CD14-positive monocyte (primary cell): ENCODE results near the gene CSMD2. TPM values are rescaled to one million over a fixed set of nuclear protein-coding genes. Genes with fewer than 3 reads are reported as not detected.

Source experiments
- DNase-seq, 3 donors: peaks; one replicate each; pipeline ENCODE4 v3.0.0-alpha.2; 2011 to 2022
- H2AFZ ChIP-seq: 2 replicates; pipeline ENCODE4 v1.6.0; 2012; ENCODE audit warnings: mild to moderate bottlenecking, low read depth, low read length, inconsistent platforms; ENCODE audit not compliant: insufficient read depth, poor library complexity, severe bottlenecking
- H3K27ac ChIP-seq, 2 donors: 1 replicate in 1 of 2; 2 replicates in 1 of 2; pipeline ENCODE4 v1.5.1; 2012 to 2013; ENCODE audit warnings: low read length in 2 of 2, control low read depth in 1 of 2, inconsistent platforms in 1 of 2, low read depth in 1 of 2, mild to moderate bottlenecking in 1 of 2
- H3K27me3 ChIP-seq, 2 donors: one replicate each; pipeline versions ENCODE4 v1.6.0 to v1.6.1; 2011 to 2013; ENCODE audit warnings: low read length in 2 of 2; ENCODE audit not compliant: control insufficient read depth in 2 of 2, insufficient read depth in 2 of 2
- H3K36me3 ChIP-seq, 2 donors: replicated peaks in 1 of 2; 1 replicate in 1 of 2; 2 replicates in 1 of 2; pipeline versions ENCODE4 v1.5.1 to v1.6.1; 2012 to 2013; ENCODE audit warnings: low read length in 2 of 2, control low read depth in 1 of 2, inconsistent platforms in 1 of 2, mild to moderate bottlenecking in 1 of 2; ENCODE audit not compliant: insufficient read depth in 2 of 2, control insufficient read depth in 1 of 2
- H3K4me1 ChIP-seq, 2 donors: 1 replicate in 1 of 2; 2 replicates in 1 of 2; pipeline versions ENCODE4 v1.5.1 to v1.6.1; 2012 to 2013; ENCODE audit warnings: low read length in 2 of 2, control low read depth in 1 of 2, inconsistent platforms in 1 of 2, mild to moderate bottlenecking in 1 of 2, moderate library complexity in 1 of 2; ENCODE audit not compliant: insufficient read depth in 2 of 2, control insufficient read depth in 1 of 2
- H3K4me2 ChIP-seq: replicated peaks from 2 replicates; pipeline ENCODE3; 2012; ENCODE audit warnings: low read length, moderate library complexity, mild to moderate bottlenecking; ENCODE audit not compliant: poor library complexity, severe bottlenecking; ENCODE audit errors: extremely low read depth
- H3K4me3 ChIP-seq, 3 experiments: fragments of 200-600 bp in 1 of 3; sonication (generic) in 1 of 3; replicated peaks in 1 of 3; 1 replicate in 2 of 3; 2 replicates in 1 of 3; pipeline ENCODE4 v1.5.1; 2011 to 2013; ENCODE audit warnings: low read length in 3 of 3, mild to moderate bottlenecking in 3 of 3, control low read depth in 2 of 3, low read depth in 2 of 3, inconsistent platforms in 1 of 3, moderate library complexity in 1 of 3
- H3K79me2 ChIP-seq: 2 replicates; pipeline ENCODE4 v1.6.0; 2012; ENCODE audit warnings: mild to moderate bottlenecking, control low read depth, inconsistent platforms, low read length, moderate library complexity; ENCODE audit not compliant: insufficient read depth
- H3K9ac ChIP-seq: 2 replicates; pipeline ENCODE4 v1.6.0; 2017; ENCODE audit warnings: low read length, mild to moderate bottlenecking; ENCODE audit not compliant: insufficient read depth, poor library complexity, severe bottlenecking
- H3K9me3 ChIP-seq, 2 donors: replicated peaks in 1 of 2; 1 replicate in 1 of 2; 2 replicates in 1 of 2; pipeline versions ENCODE4 v1.5.1 to v1.6.1; 2012 to 2013; ENCODE audit warnings: low read length in 2 of 2, control low read depth in 1 of 2; ENCODE audit not compliant: control insufficient read depth in 1 of 2, insufficient read depth in 1 of 2
- H4K20me1 ChIP-seq: 2 replicates; pipeline ENCODE4 v1.6.0; 2012; ENCODE audit warnings: mild to moderate bottlenecking, low read length, control low read depth, moderate library complexity; ENCODE audit not compliant: insufficient read depth
- H3K27ac Mint-ChIP-seq, 7 donors: one replicate each; pipeline ENCODE4 v1.8.0; 2020; ENCODE audit warnings: mild to moderate bottlenecking in 7 of 7, mixed read lengths in 7 of 7, moderate library complexity in 6 of 7, inconsistent platforms in 2 of 7
- H3K27me3 Mint-ChIP-seq, 3 donors: one replicate each; pipeline ENCODE4 v1.8.0; 2021 to 2022; ENCODE audit warnings: low read depth in 3 of 3, mild to moderate bottlenecking in 3 of 3, mixed read lengths in 3 of 3, moderate library complexity in 3 of 3, inconsistent platforms in 1 of 3
- H3K36me3 Mint-ChIP-seq, 2 donors: one replicate each; pipeline ENCODE4 v1.8.0; 2020; ENCODE audit warnings: mixed read lengths in 2 of 2, inconsistent platforms in 1 of 2, mild to moderate bottlenecking in 1 of 2
- H3K4me1 Mint-ChIP-seq: one replicate; pipeline ENCODE4 v1.8.0; 2020; ENCODE audit warnings: mild to moderate bottlenecking, mixed read lengths
- H3K4me3 Mint-ChIP-seq, 2 donors: one replicate each; pipeline ENCODE4 v1.8.0; 2020; ENCODE audit warnings: mild to moderate bottlenecking in 2 of 2, mixed read lengths in 2 of 2, moderate library complexity in 1 of 2
- H3K9me3 Mint-ChIP-seq, 7 donors: one replicate each; pipeline ENCODE4 v1.8.0; 2020 to 2022; ENCODE audit warnings: mixed read lengths in 7 of 7, mild to moderate bottlenecking in 6 of 7, moderate library complexity in 6 of 7, inconsistent platforms in 2 of 7
- CTCF ChIP-seq: fragments of 200-600 bp; IDR thresholded peaks from one replicate; pipeline ENCODE4 v1.8.0; 2022; ENCODE audit warnings: antibody characterized with exemption, mild to moderate bottlenecking
- WGBS: methylation state at CpG from one replicate; pipeline ENCODE4 v1.1.5; 2013; ENCODE audit warnings: missing lambda C conversion rate; ENCODE audit not compliant: insufficient coverage; 5-methylcytosine and 5-hydroxymethylcytosine counted together
- intact Hi-C, 2 donors: fragments of 100-400 bp; cut with micrococcal nuclease; formaldehyde crosslinking; loops; one replicate each; pipeline versions ENCODE4 v1.15.0 to v1.15.1; 2023
- polyA plus RNA-seq, 3 donors: library from polyadenylated mRNA; depleted of rRNA in 1 of 3; unstranded in 2 of 3; stranded (reverse) in 1 of 3; fragments of 300-500 nt in 2 of 3; fragments of >200 nt in 1 of 3; fragmentation: Illumina TruSeq in 2 of 3; gene quantifications; 1 replicate in 2 of 3; 2 replicates in 1 of 3; pipeline ENCODE4 v1.2.3, GENCODE V29; 2012 to 2021

The CSMD2 gene
- polyA plus RNA-seq, 3 donors = 0.04 TPM; not detected in 2

GRCh38 chr1:34009340-34009985 lies 155.6 kb downstream of the CSMD2 start:
- H3K4me1 Mint-ChIP-seq = no peaks in the 10 kb centered on the region
- WGBS = 88% methylated on average over 4 of the region's 5 CpGs
- TF ChIP-seq CTCF = no peak
- H3K27me3 Mint-ChIP-seq = peaks cover 2 to 11% (median 4%) of the 10 kb centered on the region in 3 donors
- Histone ChIP-seq H3K4me2 (no peak overlapping the region), H3K4me3 (no peak overlapping the region), H3K27me3 (no peaks in the 10 kb centered on the region), H3K4me1 (no peaks in the 10 kb centered on the region), H2AFZ (no peak overlapping the region), H3K79me2 (no peaks in the 10 kb centered on the region), H3K27ac (no peak overlapping the region), H3K36me3 (no peaks in the 10 kb centered on the region), H3K9me3 (no peaks in the 10 kb centered on the region), H4K20me1 (no peaks in the 10 kb centered on the region), H3K9ac (no peak overlapping the region)
- intact Hi-C loops = no loop called here
- peaks cover 0 to 2% (median 0%) of the 10 kb centered on the region in 7 donors for H3K9me3 Mint-ChIP-seq
- no peak for DNase-seq
- no peaks in the 10 kb centered on the region for H3K36me3 Mint-ChIP-seq
- no peak overlapping the region for H3K27ac Mint-ChIP-seq
- no peak overlapping the region for H3K4me3 Mint-ChIP-seq

- no peaks in the 10 kb centered on the region for H4K20me1 ChIP-seq
- H3K79me2 ChIP-seq = no peaks in the 10 kb centered on the region
- WGBS = no CpG with 5 or more reads among the region's 2 CpGs
- no peak for DNase-seq
- no peak overlapping the region for H3K27ac Mint-ChIP-seq
- intact Hi-C loops = no loop called here
- TF ChIP-seq CTCF = no peak
- no peak overlapping the region for H3K9ac ChIP-seq
- no peak overlapping the region for H3K4me3 Mint-ChIP-seq
- no peaks in the 10 kb centered on the region for H3K9me3 ChIP-seq
- peaks cover 3 to 5% (median 5%) of the 10 kb centered on the region in 3 donors for H3K27me3 Mint-ChIP-seq
- H2AFZ ChIP-seq = no peak overlapping the region
- H3K36me3 Mint-ChIP-seq = no peaks in the 10 kb centered on the region
- H3K9me3 Mint-ChIP-seq = peaks cover 0 to 2% (median 0%) of the 10 kb centered on the region in 7 donors
- no peaks in the 10 kb centered on the region for H3K4me1 Mint-ChIP-seq
- H3K36me3 ChIP-seq = no peaks in the 10 kb centered on the region
- H3K27me3 ChIP-seq = no peaks in the 10 kb centered on the region
- no peak overlapping the region for H3K4me2 ChIP-seq
- H3K27ac ChIP-seq = no peak overlapping the region
- no peaks in the 10 kb centered on the region for H3K4me1 ChIP-seq
- no peak overlapping the region for H3K4me3 ChIP-seq
Observed at GRCh38 chr1:34007760-34008159, 157.3 kb downstream of the CSMD2 start.
